Measurements from ENCODE around the gene ENOX1. TPM values are rescaled to one million over a fixed set of nuclear protein-coding genes. Genes with fewer than 3 reads are reported as not detected.

Gene ENOX1
- total and polyA plus RNA-seq, 3 donors from 2014 or later: 11.0 to 14.2 (median 11.5) TPM

DNA sequence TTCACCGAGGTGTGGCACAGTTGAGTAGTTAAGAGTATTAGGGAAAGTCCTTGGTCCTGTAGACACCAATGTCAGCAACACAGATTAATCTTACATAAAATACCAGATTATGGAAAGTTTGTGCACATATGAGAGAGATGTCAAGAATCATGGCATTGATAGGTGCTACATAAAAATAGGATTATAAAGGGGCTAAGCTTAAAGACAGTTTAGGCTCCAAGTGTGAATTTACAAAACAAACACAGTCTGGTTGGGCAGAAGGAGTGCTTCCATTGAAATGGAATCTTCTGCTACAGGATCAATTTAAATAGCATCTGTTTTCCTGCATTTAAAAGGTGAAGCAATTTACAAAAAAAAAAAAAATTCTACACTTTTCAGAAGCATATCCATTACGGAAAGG is 470.5 kb downstream of the ENOX1 start:
- H3K4me3 ChIP-seq: no peak overlapping the region
- intact Hi-C loops (cut with DNase I; ENCODE audit: low total_unique reads): no loop called here
- peaks cover 4% of the 10 kb centered on the region for H3K4me1 ChIP-seq
- H3K27me3 ChIP-seq: no peaks in the 10 kb centered on the region
- 71 to 83% methylated on average over 2 of the region's 2 CpGs for WGBS, 2 donors
- H3K9me3 ChIP-seq: no peaks in the 10 kb centered on the region
- H3K27ac ChIP-seq: no peak overlapping the region
- DNase-seq: no peak
- TF ChIP-seq POLR2A (IDR thresholded peaks at IDR 0.05): no peak
- TF ChIP-seq, protein P1, sequence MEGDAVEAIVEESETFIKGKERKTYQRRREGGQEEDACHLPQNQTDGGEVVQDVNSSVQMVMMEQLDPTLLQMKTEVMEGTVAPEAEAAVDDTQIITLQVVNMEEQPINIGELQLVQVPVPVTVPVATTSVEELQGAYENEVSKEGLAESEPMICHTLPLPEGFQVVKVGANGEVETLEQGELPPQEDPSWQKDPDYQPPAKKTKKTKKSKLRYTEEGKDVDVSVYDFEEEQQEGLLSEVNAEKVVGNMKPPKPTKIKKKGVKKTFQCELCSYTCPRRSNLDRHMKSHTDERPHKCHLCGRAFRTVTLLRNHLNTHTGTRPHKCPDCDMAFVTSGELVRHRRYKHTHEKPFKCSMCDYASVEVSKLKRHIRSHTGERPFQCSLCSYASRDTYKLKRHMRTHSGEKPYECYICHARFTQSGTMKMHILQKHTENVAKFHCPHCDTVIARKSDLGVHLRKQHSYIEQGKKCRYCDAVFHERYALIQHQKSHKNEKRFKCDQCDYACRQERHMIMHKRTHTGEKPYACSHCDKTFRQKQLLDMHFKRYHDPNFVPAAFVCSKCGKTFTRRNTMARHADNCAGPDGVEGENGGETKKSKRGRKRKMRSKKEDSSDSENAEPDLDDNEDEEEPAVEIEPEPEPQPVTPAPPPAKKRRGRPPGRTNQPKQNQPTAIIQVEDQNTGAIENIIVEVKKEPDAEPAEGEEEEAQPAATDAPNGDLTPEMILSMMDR (IDR thresholded peaks at IDR 0.05): no peak
- H3K36me3 ChIP-seq (ENCODE audit: low read depth, missing control alignments): no peaks in the 10 kb centered on the region

DNA sequence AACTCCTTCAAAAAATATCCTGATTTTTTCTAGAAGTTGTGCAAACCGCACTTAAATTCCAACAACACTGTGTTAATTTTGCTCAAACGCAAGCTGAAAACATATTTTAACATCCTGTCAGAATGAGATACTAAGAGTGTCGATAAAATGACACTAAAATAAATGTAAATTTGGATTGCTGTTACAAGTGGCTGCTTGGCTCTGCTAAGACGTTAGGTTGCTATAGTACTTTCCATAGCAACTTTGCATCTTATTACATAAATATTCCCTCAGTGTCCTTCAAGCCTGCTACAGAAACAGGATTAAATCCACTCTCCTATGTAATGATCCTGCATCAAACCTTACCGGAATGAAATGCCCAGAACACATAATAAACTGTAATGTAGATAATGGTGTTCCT is 471.2 kb downstream of the ENOX1 start:
- Histone ChIP-seq H3K27me3 (no peaks in the 10 kb centered on the region), H3K9me3 (no peaks in the 10 kb centered on the region), H3K4me1 (peaks cover 4% of the 10 kb centered on the region), H3K36me3 (ENCODE audit: low read depth, missing control alignments) (no peaks in the 10 kb centered on the region), H3K27ac (no peak overlapping the region), H3K4me3 (no peak overlapping the region)
- WGBS, 2 donors: 92 to 95% methylated on average over 5 of the region's 5 CpGs
- no peak for TF ChIP-seq POLR2A (IDR thresholded peaks at IDR 0.05)
- TF ChIP-seq, protein P1 (IDR thresholded peaks at IDR 0.05): no peak
- intact Hi-C loops (cut with DNase I; ENCODE audit: low total_unique reads): no loop called here
- no peak for DNase-seq

DNA sequence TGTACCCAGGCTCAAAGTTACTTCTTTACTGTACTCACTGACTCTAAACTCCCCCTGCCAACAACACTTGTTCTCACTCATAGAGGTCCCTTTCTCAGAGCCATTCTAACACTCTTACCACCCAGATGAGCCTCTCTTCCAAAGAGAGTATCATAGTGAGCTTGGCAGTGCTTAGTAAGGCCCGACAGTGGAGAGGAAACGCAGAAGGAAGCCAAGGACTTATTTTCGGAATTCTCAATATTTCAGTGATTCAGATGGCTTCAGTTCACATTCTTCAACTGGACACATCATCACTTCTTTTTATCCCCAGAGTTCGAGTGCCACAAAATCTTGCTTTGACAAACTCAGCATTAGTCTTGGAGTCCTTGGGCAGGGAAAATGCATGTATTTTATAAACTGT is 477.5 kb downstream of the ENOX1 start:
- no peaks in the 10 kb centered on the region for H3K36me3 ChIP-seq (ENCODE audit: low read depth, missing control alignments)
- H3K27ac ChIP-seq: no peak overlapping the region
- H3K27me3 ChIP-seq: no peaks in the 10 kb centered on the region
- H3K4me1 ChIP-seq: peaks cover 14% of the 10 kb centered on the region
- DNase-seq: no peak
- intact Hi-C loops (cut with DNase I; ENCODE audit: low total_unique reads): no loop called here
- H3K9me3 ChIP-seq: no peaks in the 10 kb centered on the region
- H3K4me3 ChIP-seq: no peak overlapping the region
- WGBS, 2 donors: 51 to 60% methylated on average over 4 of the region's 4 CpGs
- TF ChIP-seq, protein P1 (IDR thresholded peaks at IDR 0.05): no peak
- TF ChIP-seq POLR2A (IDR thresholded peaks at IDR 0.05): no peak

DNA sequence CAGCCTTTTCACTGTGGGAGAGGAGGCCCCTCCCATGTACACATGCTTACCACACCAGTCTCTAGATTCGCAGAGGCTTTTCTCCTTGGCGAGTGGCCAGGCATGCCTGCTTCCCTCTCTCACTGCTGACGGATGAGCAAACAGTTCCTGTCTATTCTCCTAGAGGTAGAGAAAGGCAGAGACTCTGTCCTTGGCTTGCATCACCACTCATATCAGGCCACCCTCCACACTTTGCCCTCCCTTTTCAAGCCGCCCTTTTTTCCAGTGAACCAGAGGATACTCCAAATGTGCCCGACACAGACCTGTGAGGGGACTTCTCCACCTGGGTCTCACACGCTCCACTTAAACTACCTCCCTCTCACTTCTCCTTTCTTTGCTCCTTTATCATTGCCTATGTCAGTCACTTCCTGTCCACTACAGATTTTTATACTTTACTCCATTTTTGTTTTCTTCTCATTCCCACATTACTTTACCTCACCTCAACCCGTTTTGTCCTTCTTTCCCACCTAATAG is 478.8 kb downstream of the ENOX1 start:
- H3K36me3 ChIP-seq (ENCODE audit: low read depth, missing control alignments): no peaks in the 10 kb centered on the region
- H3K9me3 ChIP-seq: no peaks in the 10 kb centered on the region
- TF ChIP-seq POLR2A (IDR thresholded peaks at IDR 0.05): no peak
- TF ChIP-seq, protein P1 (IDR thresholded peaks at IDR 0.05): no peak
- H3K27ac ChIP-seq: no peak overlapping the region
- peak; percentile 96 for DNase-seq
- H3K27me3 ChIP-seq: no peaks in the 10 kb centered on the region
- H3K4me1 ChIP-seq: peaks cover 17% of the 10 kb centered on the region
- WGBS, 2 donors: 40 to 41% methylated on average over 5 to 7 of the region's 7 CpGs
- no peak overlapping the region for H3K4me3 ChIP-seq
- intact Hi-C loops (cut with DNase I; ENCODE audit: low total_unique reads): no loop called here

DNA sequence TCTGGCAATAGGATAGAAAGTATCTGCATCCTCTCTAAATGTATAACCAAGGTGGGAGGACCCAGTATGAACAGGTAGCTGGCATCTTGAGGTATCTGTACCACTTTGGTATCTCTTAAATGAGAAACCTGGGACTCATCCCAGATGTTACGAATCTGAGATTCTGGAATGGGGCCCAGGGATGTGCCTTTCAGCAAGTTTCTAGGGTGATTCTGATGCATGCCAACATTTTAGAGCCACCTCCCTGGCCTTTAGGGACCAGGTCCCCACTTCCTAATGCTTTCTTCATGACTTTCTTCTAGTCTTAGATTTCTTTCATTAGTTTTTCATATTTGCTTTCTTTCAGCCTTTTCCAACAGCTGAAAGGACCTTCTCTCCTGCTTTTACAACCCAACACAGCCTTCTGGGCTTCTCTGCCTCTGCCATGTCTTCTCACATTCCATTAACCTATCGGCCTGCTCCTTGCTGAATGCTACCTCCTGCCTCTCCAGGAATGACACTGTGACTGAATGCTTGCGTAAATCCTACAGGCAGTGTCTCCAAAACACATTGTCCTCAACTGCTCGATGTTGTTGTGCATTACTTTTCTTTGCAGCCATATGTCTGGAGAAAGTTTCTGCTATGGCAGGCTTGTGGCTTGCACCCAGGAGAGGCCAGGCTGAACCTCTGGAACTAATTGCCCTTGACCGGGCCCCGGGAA is 479.4 kb downstream of the ENOX1 start:
- Histone ChIP-seq H3K27me3 (no peaks in the 10 kb centered on the region), H3K4me3 (no peak overlapping the region), H3K4me1 (peaks cover 17% of the 10 kb centered on the region), H3K36me3 (ENCODE audit: low read depth, missing control alignments) (no peaks in the 10 kb centered on the region), H3K27ac (no peak overlapping the region), H3K9me3 (no peaks in the 10 kb centered on the region)
- no peak for TF ChIP-seq POLR2A (IDR thresholded peaks at IDR 0.05)
- TF ChIP-seq, protein P1 (IDR thresholded peaks at IDR 0.05): no peak
- DNase-seq: no peak
- intact Hi-C loops (cut with DNase I; ENCODE audit: low total_unique reads): no loop called here
- 41 to 46% methylated on average over 6 of the region's 6 CpGs for WGBS, 2 donors

Data from testis (tissue), 3 donors.